HG03439 (cell line): ENCODE data around the gene CLDN6.
A peak's percentile ranks its signal among the peaks of the same experiment; 100 is the strongest.
"Not testable (repeated sequence)": the region's sequence is repeated elsewhere in the genome, so short reads cannot be mapped to it uniquely, and the experiment has no call there.

Source experiments
- ATAC-seq: cut with Tn5 transposase; IDR thresholded peaks from one replicate; pipeline ENCODE4 v1.9.1; 2021; ENCODE audit warnings: mild to moderate bottlenecking, moderate library complexity; ENCODE audit not compliant: unreplicated experiment

CLDN6 gene

GRCh38 chr16:3017794-3018506, at the start of gene CLDN6:
Gene CLDN6 (minus strand): TSS chr16:3018183. CDS start chr16:3016021, 2,162 bp downstream.
- ATAC-seq = no peak

GRCh38 chr16:3066440-3066748, 48.4 kb upstream of the CLDN6 start:
- ATAC-seq = no peak

- ATAC-seq = no peak
These were observed 47.9 kb upstream of the CLDN6 start for GRCh38 chr16:3065742-3066439.

- ATAC-seq = no peak
These were observed 47.2 kb upstream of the CLDN6 start, which contains the start of gene IL32 for GRCh38 chr16:3065069-3065741. Gene IL32 (plus strand): TSS chr16:3065640. CDS start chr16:3065812, 172 bp downstream.

- no peak for ATAC-seq
These were observed 45.8 kb upstream of the CLDN6 start for GRCh38 chr16:3063625-3064386.

- no peak for ATAC-seq
These were observed 44.6 kb upstream of the CLDN6 start for GRCh38 chr16:3062553-3062952.

- no peak for ATAC-seq
These were observed 42.5 kb upstream of the CLDN6 start for GRCh38 chr16:3060339-3061127.

GRCh38 chr16:3059723-3060242, 41.8 kb upstream of the CLDN6 start:
- ATAC-seq = no peak

- ATAC-seq = peak; percentile 69
These were observed 41.2 kb upstream of the CLDN6 start for GRCh38 chr16:3059041-3059722.

GRCh38 chr16:3058139-3059030, 40.4 kb upstream of the CLDN6 start:
- ATAC-seq = peak; percentile 41

GRCh38 chr16:3057181-3058138, 39.5 kb upstream of the CLDN6 start:
- no peak for ATAC-seq

GRCh38 chr16:3056336-3057180, 38.6 kb upstream of the CLDN6 start:
- no peak for ATAC-seq

- not testable (repeated sequence) for ATAC-seq
These were observed 37.7 kb upstream of the CLDN6 start for GRCh38 chr16:3055734-3056115.

GRCh38 chr16:3054965-3055733, 37.2 kb upstream of the CLDN6 start:
- no peak for ATAC-seq

GRCh38 chr16:3053330-3053710, 35.3 kb upstream of the CLDN6 start:
- ATAC-seq = not testable (repeated sequence)
